ENCODE results near the gene CLPTM1.

- TF ChIP-seq CTCF (IDR thresholded peaks at IDR 0.05): no peak
- no peak for TF ChIP-seq ZFX (IDR thresholded peaks at IDR 0.05; ENCODE audit: borderline replicate concordance)
These were observed 11.4 kb upstream of the CLPTM1 start for GRCh38 chr19:44943801-44944249.
